SHP77 treated with DMSO at 0.1 percent for 48 hours (cell line): ENCODE data around the gene ABCB11.
A peak's percentile ranks its signal among the peaks of the same experiment; 100 is the strongest.

Experiments
- DNase-seq: peaks from one replicate; lab custom pipeline; 2025; lab: John Stamatoyannopoulos, UW

Gene ABCB11

GRCh38 chr2:168930242-168930641 is 100.9 kb downstream of the ABCB11 start:
- no peak for DNase-seq

- no peak for DNase-seq
These were observed 102.1 kb downstream of the ABCB11 start for GRCh38 chr2:168929031-168929430.

- no peak for DNase-seq
These were observed 102.9 kb downstream of the ABCB11 start for GRCh38 chr2:168928113-168928831.

GRCh38 chr2:168926621-168927386 is 104.3 kb downstream of the ABCB11 start:
- DNase-seq, result no peak

- no peak for DNase-seq
These were observed 110.5 kb downstream of the ABCB11 start for GRCh38 chr2:168920504-168921157.

- no peak for DNase-seq
These were observed 114.8 kb downstream of the ABCB11 start for GRCh38 chr2:168916331-168916675.

GRCh38 chr2:168915441-168916330 is 115.4 kb downstream of the ABCB11 start:
- DNase-seq, result no peak

- DNase-seq, result no peak
These were observed 117.6 kb downstream of the ABCB11 start for GRCh38 chr2:168913495-168913894.

- peak; percentile 4 for DNase-seq
These were observed 118.2 kb downstream of the ABCB11 start for GRCh38 chr2:168912901-168913369.

- DNase-seq, result no peak
These were observed 118.7 kb downstream of the ABCB11 start for GRCh38 chr2:168912466-168912865.

- no peak for DNase-seq
These were observed 120.8 kb downstream of the ABCB11 start for GRCh38 chr2:168910330-168910729.

GRCh38 chr2:168907940-168908662 is 123.0 kb downstream of the ABCB11 start:
- no peak for DNase-seq

- no peak for DNase-seq
These were observed 126.8 kb downstream of the ABCB11 start for GRCh38 chr2:168904358-168904757.

- DNase-seq, result no peak
These were observed 127.2 kb downstream of the ABCB11 start for GRCh38 chr2:168903888-168904287.

GRCh38 chr2:168901003-168901402 is 130.1 kb downstream of the ABCB11 start, which contains the start of gene G6PC2:
Gene G6PC2, plus strand, starts transcription at chr2:168901291. Its CDS starts 41 bp downstream, at chr2:168901332.
- DNase-seq, result no peak

- no peak for DNase-seq
These were observed 133.7 kb downstream of the ABCB11 start for GRCh38 chr2:168897449-168897848.

- DNase-seq, result no peak
These were observed 134.3 kb downstream of the ABCB11 start for GRCh38 chr2:168896783-168897182.

- DNase-seq, result no peak
These were observed 135.4 kb downstream of the ABCB11 start for GRCh38 chr2:168895771-168896170.

- DNase-seq, result no peak
These were observed 136.4 kb downstream of the ABCB11 start for GRCh38 chr2:168894720-168895119.

- DNase-seq, result no peak
These were observed 137.0 kb downstream of the ABCB11 start for GRCh38 chr2:168894101-168894500.

GRCh38 chr2:168892327-168892726 is 138.8 kb downstream of the ABCB11 start:
- no peak for DNase-seq
